LNCAP (cell line): Measurements from ENCODE around the gene RMDN3.

Experiments
- TF ChIP-seq, protein P1 (sequence below): fragments of 450-650 bp; IDR thresholded peaks from 2 replicates; pipeline ENCODE4 v1.5.1; 2017; ENCODE audit warnings: mild to moderate bottlenecking

RMDN3 gene, protein sequence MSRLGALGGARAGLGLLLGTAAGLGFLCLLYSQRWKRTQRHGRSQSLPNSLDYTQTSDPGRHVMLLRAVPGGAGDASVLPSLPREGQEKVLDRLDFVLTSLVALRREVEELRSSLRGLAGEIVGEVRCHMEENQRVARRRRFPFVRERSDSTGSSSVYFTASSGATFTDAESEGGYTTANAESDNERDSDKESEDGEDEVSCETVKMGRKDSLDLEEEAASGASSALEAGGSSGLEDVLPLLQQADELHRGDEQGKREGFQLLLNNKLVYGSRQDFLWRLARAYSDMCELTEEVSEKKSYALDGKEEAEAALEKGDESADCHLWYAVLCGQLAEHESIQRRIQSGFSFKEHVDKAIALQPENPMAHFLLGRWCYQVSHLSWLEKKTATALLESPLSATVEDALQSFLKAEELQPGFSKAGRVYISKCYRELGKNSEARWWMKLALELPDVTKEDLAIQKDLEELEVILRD

DNA sequence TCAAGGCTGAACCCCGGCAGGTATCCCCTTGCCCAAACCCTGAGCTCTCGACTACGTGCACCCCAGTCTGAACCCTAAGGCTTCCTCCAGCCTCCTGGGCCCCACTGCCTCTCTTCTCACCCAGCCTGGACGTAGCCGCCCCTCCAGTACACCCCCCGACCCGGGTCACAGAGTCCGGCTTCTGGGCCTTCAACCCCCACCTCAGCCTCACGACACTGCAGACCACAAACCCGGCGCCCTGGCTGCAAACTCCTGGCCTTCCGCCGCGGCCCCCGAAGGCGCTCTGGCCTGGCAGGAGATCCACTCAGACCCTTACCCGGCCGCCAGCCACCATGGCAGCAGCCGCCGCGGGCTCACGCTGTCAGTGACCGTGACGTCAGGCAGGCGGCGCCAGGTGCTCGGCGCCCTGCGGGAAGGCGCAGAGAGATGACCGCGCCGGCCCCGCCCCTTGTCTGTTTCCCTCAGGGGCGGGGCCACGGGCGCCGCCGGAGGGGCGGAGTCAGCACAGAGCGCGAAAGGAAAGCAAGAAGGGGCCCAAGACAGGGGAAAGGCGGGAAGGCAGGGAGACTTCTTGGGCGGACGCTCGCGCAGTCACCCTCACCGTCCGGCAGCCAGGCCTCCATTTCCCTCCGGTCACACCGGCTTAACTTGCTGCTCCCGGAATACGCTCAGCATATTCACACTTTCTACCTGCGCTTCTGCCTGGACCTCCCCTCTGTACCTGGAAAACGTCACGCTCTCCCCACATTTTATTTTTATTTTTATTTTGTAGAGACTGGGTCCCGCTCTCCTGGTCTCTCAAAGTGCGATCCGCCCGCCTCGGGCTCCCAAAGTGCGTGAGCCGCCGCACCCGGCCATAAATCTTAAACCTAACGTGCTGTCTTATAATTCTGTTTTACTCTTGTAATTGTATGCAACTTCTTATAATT lies at the start of gene RMDN3:
Gene RMDN3 (minus strand): TSS at position 372 of the 929 bp plus-strand sequence. CDS start 471 bp downstream, outside the sequence.
- TF ChIP-seq, protein P1, sequence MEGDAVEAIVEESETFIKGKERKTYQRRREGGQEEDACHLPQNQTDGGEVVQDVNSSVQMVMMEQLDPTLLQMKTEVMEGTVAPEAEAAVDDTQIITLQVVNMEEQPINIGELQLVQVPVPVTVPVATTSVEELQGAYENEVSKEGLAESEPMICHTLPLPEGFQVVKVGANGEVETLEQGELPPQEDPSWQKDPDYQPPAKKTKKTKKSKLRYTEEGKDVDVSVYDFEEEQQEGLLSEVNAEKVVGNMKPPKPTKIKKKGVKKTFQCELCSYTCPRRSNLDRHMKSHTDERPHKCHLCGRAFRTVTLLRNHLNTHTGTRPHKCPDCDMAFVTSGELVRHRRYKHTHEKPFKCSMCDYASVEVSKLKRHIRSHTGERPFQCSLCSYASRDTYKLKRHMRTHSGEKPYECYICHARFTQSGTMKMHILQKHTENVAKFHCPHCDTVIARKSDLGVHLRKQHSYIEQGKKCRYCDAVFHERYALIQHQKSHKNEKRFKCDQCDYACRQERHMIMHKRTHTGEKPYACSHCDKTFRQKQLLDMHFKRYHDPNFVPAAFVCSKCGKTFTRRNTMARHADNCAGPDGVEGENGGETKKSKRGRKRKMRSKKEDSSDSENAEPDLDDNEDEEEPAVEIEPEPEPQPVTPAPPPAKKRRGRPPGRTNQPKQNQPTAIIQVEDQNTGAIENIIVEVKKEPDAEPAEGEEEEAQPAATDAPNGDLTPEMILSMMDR = no peak

DNA sequence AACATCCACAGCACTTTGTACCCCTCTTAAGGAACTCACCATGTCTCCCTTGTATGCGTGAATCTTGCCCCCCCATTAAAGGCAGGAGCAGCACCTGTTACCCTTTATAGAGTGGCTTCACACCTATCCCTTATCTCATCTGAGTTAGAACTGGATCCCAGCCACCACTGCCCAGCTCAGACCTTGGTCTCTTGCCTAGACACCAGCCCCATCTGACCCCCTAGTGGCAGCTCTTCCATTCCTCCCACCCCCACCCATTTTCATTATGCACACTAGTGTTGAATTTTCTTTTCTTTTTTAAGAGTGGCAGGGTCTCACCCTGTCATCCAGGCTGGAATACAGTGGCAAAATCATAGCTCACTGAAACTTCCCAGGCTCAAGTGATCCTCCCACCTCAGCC lies 48.6 kb upstream of the RMDN3 start:
- TF ChIP-seq, protein P1 = no peak

DNA sequence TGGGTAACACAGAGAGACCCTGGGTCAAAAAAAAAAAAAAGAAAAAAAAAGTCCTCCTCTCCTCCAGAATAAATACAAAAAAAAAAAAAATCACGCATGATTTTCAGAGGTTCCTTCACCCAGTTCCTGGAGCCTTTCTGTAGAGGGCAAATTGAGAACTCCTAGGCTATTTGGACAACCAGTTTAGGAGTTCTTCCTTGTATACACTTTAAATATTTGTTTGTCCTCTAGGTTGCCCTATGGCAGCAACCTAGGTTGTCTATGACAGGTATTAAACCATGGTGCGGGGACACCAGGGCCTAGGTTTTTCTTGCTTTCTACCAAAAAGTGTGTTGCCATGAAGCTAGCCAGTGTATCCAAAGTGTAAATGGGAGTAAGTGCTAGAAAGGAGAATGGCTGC lies 48.0 kb upstream of the RMDN3 start:
- TF ChIP-seq, protein P1 = no peak

DNA sequence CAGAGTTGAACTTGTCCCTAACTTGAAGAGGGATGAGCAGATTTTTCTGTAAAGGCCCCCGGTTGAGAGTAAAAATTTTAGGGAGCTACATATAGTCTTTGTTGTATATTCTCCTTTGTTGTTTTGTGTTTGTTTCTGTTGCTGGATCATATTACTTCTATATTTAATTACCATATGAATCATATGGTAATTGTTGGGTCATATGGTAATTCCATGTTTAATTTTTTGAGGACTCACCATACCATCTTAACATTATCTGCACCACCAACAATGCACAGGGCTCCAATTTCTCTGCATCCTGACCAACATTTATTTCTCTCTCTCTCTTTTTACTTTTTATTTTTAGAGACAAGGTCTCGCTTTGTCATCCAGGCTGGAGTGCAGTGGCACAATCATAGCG lies 44.5 kb upstream of the RMDN3 start:
- TF ChIP-seq, protein P1 = no peak

DNA sequence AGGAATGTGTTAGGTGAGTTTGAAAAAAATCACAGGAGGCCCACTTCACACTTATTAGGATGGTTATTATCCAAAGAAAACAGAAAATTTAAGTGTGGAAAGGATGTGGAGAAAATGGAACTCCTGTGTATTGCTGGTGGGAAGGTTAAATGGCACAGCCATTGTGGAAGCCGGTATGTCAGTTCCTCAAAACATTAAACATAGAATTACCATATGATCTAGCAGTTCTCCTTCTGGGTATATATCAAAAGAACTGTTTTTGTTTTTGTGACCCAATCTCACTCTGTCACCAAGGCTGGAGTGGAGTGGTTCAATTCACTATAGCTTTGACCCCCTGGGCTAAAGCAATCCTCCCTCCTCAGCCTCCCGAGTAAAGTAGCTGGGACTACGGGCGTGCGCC lies 41.5 kb upstream of the RMDN3 start:
- TF ChIP-seq, protein P1 = no peak

DNA sequence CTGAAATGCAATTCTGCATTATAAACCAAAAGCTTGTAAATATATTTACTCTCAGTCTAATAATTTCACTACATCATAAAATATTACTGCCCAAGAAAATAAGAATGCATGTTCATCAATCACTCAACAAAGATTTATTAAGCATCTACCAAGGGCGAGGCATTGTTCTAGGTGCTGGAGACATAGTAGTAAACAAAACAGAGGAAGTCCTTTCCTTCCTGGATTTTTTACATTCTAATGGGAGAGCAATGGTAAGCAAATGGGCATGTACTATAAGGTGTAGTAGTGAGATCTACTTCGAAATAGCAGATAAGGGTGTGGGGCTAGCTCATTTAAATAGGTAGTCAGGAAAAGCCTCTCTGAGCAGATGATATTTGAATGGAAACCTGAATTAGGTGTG lies 41.0 kb upstream of the RMDN3 start:
- TF ChIP-seq, protein P1 = no peak

DNA sequence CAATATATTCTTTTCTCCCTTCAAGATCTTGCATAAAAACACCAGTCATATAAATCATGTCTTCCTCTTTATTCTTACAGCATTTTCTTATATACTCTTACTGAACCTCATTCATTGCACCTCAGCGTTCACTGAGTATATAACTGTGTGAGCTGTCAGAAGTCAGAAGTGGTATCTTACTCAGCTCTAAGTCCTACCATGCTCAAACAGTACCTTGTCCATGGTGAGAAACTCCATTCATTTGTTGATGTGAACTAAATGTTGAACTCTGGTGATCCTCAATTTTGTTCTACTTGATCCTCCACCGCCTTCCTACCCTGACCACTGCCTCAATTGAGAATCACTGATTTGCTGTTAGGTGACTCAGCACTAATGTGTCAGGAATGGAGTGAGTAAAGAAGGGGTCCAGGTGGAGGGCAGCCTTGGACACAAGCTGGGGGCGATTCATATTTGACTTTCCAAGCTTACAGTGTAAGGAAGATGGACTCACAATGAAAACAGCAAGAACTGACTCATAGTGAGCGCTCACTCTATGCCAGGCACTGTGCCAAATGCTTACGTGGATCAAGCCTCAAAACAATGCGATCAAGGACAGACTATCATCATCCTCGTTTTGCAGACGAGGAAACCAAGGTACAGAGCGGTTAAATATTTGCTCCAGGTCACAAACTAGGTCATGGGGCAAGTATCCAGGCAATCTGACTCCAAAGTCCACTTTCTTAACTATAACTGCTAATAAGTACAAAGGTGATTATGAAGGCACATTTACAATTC lies 38.3 kb upstream of the RMDN3 start:
- TF ChIP-seq, protein P1 = no peak
